IMR-90 (cell line): ENCODE data around the gene OR10G2. TPM values are rescaled to one million over a fixed set of nuclear protein-coding genes. Genes with fewer than 3 reads are reported as not detected.

Experiments used
- ATAC-seq: fragments of 200-7000 bp; cut with Tn5 transposase; 2 replicates; pipeline ENCODE4 v1.9.1; 2020; ENCODE audit warnings: low read depth, mild to moderate bottlenecking, moderate library complexity
- BruUV-seq: library from RNA; stranded (reverse); fragments of 400-500 nt; replicated peaks from 2 replicates; lab custom pipeline; 2021; lab: Mats Ljungman, UMichigan
- CTCF ChIA-PET: fragments of 300-600 bp; formaldehyde crosslinking; extraction: SDS; loops from one replicate; lab custom pipeline; 2021; ENCODE audit warnings: antibody characterized with exemption; lab: Yijun Ruan, JAX
- POLR2A ChIA-PET: fragments of 300-600 bp; sonication (Branson Sonifier 250); formaldehyde crosslinking; loops from one replicate; lab custom pipeline; 2022; ENCODE audit warnings: antibody characterized with exemption; ENCODE audit not compliant: unreplicated experiment; lab: Charles Lee
- DNase-seq: peaks from one replicate; pipeline ENCODE4 v3.0.0; 2013
- H2AFZ ChIP-seq: replicated peaks from 2 replicates; pipeline ENCODE3; 2013; ENCODE audit warnings: low read length, mild to moderate bottlenecking; ENCODE audit not compliant: poor library complexity
- H2AK5ac ChIP-seq: 2 replicates; pipeline ENCODE4 v1.6.1; 2013; ENCODE audit warnings: low read depth, low read length, inconsistent platforms
- H2AK9ac ChIP-seq: replicated peaks from 2 replicates; pipeline ENCODE3; 2013; ENCODE audit warnings: mild to moderate bottlenecking, low read depth, low read length, moderate library complexity; ENCODE audit not compliant: poor library complexity
- H2BK120ac ChIP-seq: 2 replicates; pipeline ENCODE4 v1.6.1; 2013; ENCODE audit warnings: low read depth, low read length, inconsistent platforms
- H2BK15ac ChIP-seq: 3 replicates; pipeline ENCODE4 v1.6.1; 2013; ENCODE audit warnings: low read depth, low read length, inconsistent platforms
- H2BK20ac ChIP-seq: 2 replicates; pipeline ENCODE4 v1.6.1; 2013; ENCODE audit warnings: low read depth, mild to moderate bottlenecking, inconsistent platforms, low read length, moderate library complexity
- H2BK5ac ChIP-seq: 2 replicates; pipeline ENCODE4 v1.6.1; 2013; ENCODE audit warnings: mild to moderate bottlenecking, low read depth, low read length, inconsistent platforms; ENCODE audit not compliant: poor library complexity, severe bottlenecking
- H3K14ac ChIP-seq: replicated peaks from 2 replicates; pipeline ENCODE4 v1.6.1; 2013; ENCODE audit warnings: low read depth, low read length, inconsistent platforms
- H3K18ac ChIP-seq: 2 replicates; pipeline ENCODE4 v1.6.1; 2013; ENCODE audit warnings: low read depth, low read length, control low read depth
- H3K23ac ChIP-seq: 2 replicates; pipeline ENCODE4 v1.6.1; 2013; ENCODE audit warnings: low read depth, low read length, inconsistent platforms
- H3K27ac ChIP-seq: 2 replicates; pipeline ENCODE4 v1.5.1; 2013; ENCODE audit warnings: mild to moderate bottlenecking, control low read depth, low read length; ENCODE audit not compliant: insufficient read depth
- H3K27me3 ChIP-seq: 2 replicates; pipeline ENCODE4 v1.6.1; 2013; ENCODE audit warnings: low read length; ENCODE audit not compliant: control insufficient read depth, insufficient read depth
- H3K36me3 ChIP-seq: 2 replicates; pipeline ENCODE4 v1.6.1; 2013; ENCODE audit warnings: low read length, mixed read lengths; ENCODE audit not compliant: control insufficient read depth, insufficient read depth
- H3K4ac ChIP-seq: 2 replicates; pipeline ENCODE4 v1.6.1; 2013; ENCODE audit warnings: low read depth, low read length, inconsistent platforms
- H3K4me1 ChIP-seq: 2 replicates; pipeline ENCODE4 v1.6.1; 2013; ENCODE audit warnings: low read length, mixed read lengths; ENCODE audit not compliant: control insufficient read depth, insufficient read depth
- H3K4me2 ChIP-seq: 2 replicates; pipeline ENCODE4 v1.6.1; 2013; ENCODE audit warnings: low read depth, mild to moderate bottlenecking, control low read depth, low read length, moderate library complexity
- H3K4me3 ChIP-seq: 2 replicates; pipeline ENCODE4 v1.5.1; 2013; ENCODE audit warnings: low read depth, mild to moderate bottlenecking, control low read depth, low read length, moderate library complexity; ENCODE audit not compliant: insufficient read depth
- H3K56ac ChIP-seq: 2 replicates; pipeline ENCODE4 v1.6.1; 2013; ENCODE audit warnings: low read length, inconsistent platforms; ENCODE audit not compliant: insufficient read depth; ENCODE audit errors: extremely low read depth
- H3K79me1 ChIP-seq, 2 experiments: 2 replicates each; pipeline ENCODE4 v1.6.1; 2013; ENCODE audit warnings: low read length in 2 of 2, inconsistent platforms in 1 of 2, low read depth in 1 of 2
- H3K9ac ChIP-seq: 2 replicates; pipeline ENCODE4 v1.6.1; 2013; ENCODE audit warnings: low read depth, low read length, control low read depth
- H3K9me1 ChIP-seq: 2 replicates; pipeline ENCODE4 v1.6.1; 2013; ENCODE audit warnings: low read length, inconsistent platforms; ENCODE audit not compliant: insufficient read depth
- H3K9me3 ChIP-seq: 2 replicates; pipeline ENCODE4 v1.6.1; 2013; ENCODE audit warnings: low read length; ENCODE audit not compliant: control insufficient read depth, insufficient read depth
- H4K20me1 ChIP-seq: 2 replicates; pipeline ENCODE4 v1.6.1; 2013; ENCODE audit warnings: low read length, inconsistent platforms; ENCODE audit not compliant: insufficient read depth
- H4K5ac ChIP-seq: 2 replicates; pipeline ENCODE4 v1.6.1; 2013; ENCODE audit warnings: mild to moderate bottlenecking, low read depth, low read length, control low read depth
- H4K8ac ChIP-seq, 2 experiments: 2 replicates each; pipeline ENCODE4 v1.6.1; 2013; ENCODE audit warnings: low read depth in 2 of 2, low read length in 2 of 2, control low read depth in 1 of 2, inconsistent platforms in 1 of 2
- H4K91ac ChIP-seq: 2 replicates; pipeline ENCODE4 v1.6.1; 2013; ENCODE audit warnings: low read depth, low read length, inconsistent platforms; ENCODE audit not compliant: insufficient read depth
- CHD1 ChIP-seq: IDR thresholded peaks from 2 replicates; pipeline ENCODE4 v1.6.1; 2012; ENCODE audit warnings: low read depth, low read length, improper control_type of control experiment
- MAFK ChIP-seq: IDR thresholded peaks from 2 replicates; pipeline ENCODE4 v1.6.1; 2012; ENCODE audit warnings: low read depth, low read length, improper control_type of control experiment
- WGBS, 2 experiments: methylation state at CpG; one replicate each; pipeline versions ENCODE4 v1.1.5 to v1.1.7; 2013; ENCODE audit warnings: missing lambda C conversion rate in 2 of 2; ENCODE audit not compliant: insufficient read length in 1 of 2; ENCODE audit errors: extremely low coverage in 2 of 2; 5-methylcytosine and 5-hydroxymethylcytosine counted together
- dilution Hi-C: fragments of 300-500 bp; cut with HindIII; formaldehyde crosslinking; loops from one replicate; pipeline ENCODE4 v1.14.3; 2018; ENCODE audit warnings: low sequenced_read_pairs; ENCODE audit not compliant: unreplicated experiment
- in situ Hi-C: fragments of 300-500 bp; cut with MboI; formaldehyde crosslinking; loops from 3 replicates; pipeline ENCODE4 v1.14.3; 2019; ENCODE audit warnings: low sequenced_read_pairs, inconsistent platforms, mixed read lengths
- intact Hi-C: fragments of 100-400 bp; cut with micrococcal nuclease; formaldehyde crosslinking; loops from 2 replicates; pipeline ENCODE4 v1.10.0; 2022
- polyA plus RNA-seq, 3 experiments: library from polyadenylated mRNA; depleted of rRNA; stranded (reverse); fragments of >200 nt; gene quantifications; 2 replicates each; pipeline ENCODE4 v1.2.3, GENCODE V29; 2012; ENCODE audit warnings: low replicate concordance in 1 of 3
- total RNA-seq: library from RNA; depleted of rRNA; stranded (reverse); fragments of >200 nt; gene quantifications from 2 replicates; pipeline ENCODE4 v1.2.3, GENCODE V29; 2012

The OR10G2 gene
- total and polyA plus RNA-seq, 2 of the 4 experiments (the other 2 are of a cell fraction) = not detected

DNA sequence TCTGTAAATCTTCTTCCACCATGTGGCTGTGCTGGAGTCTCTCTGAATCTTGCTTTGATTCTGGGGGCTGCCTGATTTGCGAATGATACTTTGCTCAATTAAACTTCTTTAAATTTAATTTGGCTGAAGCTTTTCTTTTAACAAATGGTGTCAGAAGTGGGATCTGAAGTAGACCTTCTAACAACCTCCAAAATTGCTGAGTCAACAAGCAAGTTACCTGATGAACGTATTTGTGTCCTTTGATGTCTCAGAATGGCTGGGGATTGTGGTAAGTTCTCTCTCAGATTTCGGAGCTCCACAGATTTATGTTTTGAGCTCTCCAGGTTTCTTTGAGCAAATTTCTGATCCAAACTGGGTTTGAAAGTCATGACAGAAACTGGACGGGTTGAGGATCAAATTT is 40.8 kb upstream of the OR10G2 start:
- CTCF ChIA-PET = no interaction called here
- H2BK5ac ChIP-seq = no peak overlapping the region
- POLR2A ChIA-PET = no interaction called here

More for the DNA sequence above, 40.8 kb upstream of the OR10G2 start:
- WGBS, 2 experiments = no CpG with 5 or more reads among the region's 4 CpGs
- Histone ChIP-seq H3K4ac (no peak overlapping the region), H3K14ac (no peak overlapping the region), H3K23ac (no peak overlapping the region), H3K18ac (no peak overlapping the region), H3K36me3 (no peaks in the 10 kb centered on the region), H2BK120ac (no peak overlapping the region), H4K20me1 (no peaks in the 10 kb centered on the region), H3K4me3 (no peak overlapping the region), H3K9ac (no peak overlapping the region), H3K9me3 (no peaks in the 10 kb centered on the region), H4K91ac (no peak overlapping the region), H2BK20ac (no peak overlapping the region), H3K27ac (no peak overlapping the region), H2BK15ac (no peak overlapping the region), H2AK5ac (no peak overlapping the region), H3K4me2 (no peak overlapping the region), H3K4me1 (no peaks in the 10 kb centered on the region), H3K56ac (no peak overlapping the region), H3K79me1 (no peaks in the 10 kb centered on the region), H3K9me1 (no peaks in the 10 kb centered on the region), H2AK9ac (no peak overlapping the region), H3K27me3 (no peaks in the 10 kb centered on the region), H4K8ac (no peak overlapping the region), H2AFZ (no peak overlapping the region), H4K5ac (no peak overlapping the region)
- dilution Hi-C loops = no loop called here
- intact Hi-C loops = no loop called here
- DNase-seq (no peak), ATAC-seq (no peak)
- in situ Hi-C loops = no loop called here
- no TSS peak for BruUV-seq
- peak; percentile 69 for TF ChIP-seq MAFK
- TF ChIP-seq CHD1 = no peak
